Measurements from ENCODE around the gene TMEM214.
"Not testable (repeated sequence)": the region's sequence is repeated elsewhere in the genome, so short reads cannot be mapped to it uniquely, and the experiment has no call there.

Gene TMEM214

DNA sequence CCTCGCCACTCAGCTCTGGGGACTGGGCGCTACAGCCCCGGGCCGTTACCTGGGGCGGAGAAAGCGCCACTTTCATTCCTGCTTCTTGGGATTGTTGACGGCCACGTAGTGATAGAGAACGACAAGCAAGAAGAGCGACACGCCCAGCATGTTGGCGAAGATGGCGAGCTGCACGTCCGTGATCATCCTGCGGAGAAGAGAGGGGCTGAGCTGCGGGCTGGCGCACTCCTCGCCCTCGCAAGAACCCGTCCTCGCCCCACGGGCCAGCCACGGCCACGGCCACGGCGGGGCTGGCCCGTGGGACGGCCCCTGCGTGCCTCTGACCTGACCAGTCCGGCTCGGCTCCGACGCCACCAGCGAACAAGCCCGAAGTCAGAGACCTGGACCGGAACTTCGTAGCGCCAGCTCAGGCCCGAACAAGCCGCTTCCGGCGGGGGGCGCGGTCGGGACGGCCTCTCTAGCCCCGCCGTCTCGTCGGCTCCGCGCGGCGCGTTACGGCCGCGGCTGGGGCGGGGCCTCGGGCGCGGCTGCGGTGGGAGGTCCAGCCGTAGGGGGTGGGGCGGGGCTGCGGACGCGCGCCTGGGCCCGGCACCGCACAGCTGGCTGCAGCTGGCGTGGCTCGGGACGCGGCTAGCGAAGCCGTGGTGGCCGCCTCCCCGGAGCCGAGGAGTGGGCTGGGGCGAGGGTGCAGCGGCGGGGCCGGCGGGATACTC lies 38.7 kb downstream of the TMEM214 start, which contains the start of gene OST4:
OST4 (minus strand) TSS at position 378 of the 713 bp plus-strand sequence.
- peak; percentile 91 for DNase-seq

DNA sequence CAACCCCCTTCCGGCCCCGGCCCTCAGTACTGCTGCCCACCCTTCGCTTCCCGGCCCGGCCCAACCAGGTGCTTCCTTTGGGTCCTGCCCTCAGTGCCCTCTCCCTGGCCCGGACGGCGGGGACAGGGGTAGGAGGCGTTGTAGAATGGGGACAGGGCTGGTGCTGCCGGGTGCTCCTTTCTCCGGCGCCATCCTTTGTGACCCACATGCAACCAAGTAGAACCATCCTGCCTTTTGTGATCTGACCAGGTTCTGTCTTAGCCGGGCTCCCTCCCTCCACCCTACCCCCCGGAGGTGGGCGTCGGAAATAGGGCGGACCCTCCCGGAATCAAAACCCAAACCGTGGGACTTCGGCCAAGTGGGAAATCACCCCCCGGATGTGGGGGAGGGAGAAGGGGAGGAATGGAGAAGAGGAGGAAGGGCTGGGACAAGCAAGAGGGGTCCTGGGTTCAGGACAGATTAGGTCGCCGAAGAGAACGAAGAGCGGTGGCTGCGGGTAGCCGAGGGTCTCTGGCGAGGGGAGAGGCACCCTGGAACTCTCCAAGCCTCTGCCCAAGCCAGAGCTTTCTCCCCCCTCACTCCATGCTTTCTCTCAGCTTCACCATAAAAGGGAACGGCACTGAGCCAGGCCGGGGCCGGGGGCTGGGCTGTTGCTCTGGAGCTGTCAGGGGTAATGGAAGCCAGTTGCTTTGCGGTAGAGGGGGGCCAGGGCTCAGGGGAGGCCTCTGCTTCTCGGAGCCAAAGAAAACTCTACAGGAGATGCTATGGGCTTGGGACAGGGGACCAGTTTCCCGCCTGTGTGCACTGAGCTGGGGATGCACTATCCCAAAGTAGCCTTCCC lies 39.4 kb downstream of the TMEM214 start:
- DNase-seq = peak; percentile 55

DNA sequence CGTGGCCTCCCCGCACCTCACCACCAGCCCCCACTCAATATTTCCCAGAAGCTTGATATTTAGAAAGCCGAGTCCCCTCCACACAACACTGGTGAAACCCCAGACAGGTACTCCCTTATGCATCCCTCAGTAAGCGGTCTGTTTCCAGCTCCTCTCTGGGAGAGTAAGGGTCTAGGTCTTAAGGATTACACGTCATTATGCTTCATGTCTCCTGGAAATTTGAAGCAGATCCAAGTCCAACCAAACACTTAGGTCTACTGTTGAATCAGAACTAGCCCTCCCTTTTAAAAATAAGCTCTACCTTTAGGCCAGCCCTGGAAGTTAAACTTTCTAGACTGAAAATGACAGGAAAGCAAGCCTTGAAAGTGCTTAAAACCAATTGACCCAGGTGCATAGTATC lies 40.2 kb downstream of the TMEM214 start:
- no peak for DNase-seq

DNA sequence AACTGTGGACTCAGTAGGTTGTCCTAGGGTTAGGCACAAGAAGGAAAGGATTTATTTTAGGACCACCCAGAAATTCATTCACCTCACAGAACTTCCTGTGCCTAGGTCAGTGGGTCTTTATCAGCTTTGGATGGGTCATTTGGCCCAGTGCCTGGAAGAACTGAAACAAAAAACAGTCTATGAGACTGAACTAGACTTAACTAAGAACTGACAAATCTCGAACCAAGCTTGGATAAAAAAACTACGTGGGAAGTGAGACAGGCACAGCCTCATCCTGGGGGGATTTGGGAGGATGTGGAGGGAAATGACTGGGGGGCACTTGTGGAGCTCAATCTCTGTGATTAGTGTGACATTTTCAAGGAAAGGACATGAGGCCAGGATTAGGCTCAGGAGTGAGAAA lies 41.0 kb downstream of the TMEM214 start:
- no peak for DNase-seq

DNA sequence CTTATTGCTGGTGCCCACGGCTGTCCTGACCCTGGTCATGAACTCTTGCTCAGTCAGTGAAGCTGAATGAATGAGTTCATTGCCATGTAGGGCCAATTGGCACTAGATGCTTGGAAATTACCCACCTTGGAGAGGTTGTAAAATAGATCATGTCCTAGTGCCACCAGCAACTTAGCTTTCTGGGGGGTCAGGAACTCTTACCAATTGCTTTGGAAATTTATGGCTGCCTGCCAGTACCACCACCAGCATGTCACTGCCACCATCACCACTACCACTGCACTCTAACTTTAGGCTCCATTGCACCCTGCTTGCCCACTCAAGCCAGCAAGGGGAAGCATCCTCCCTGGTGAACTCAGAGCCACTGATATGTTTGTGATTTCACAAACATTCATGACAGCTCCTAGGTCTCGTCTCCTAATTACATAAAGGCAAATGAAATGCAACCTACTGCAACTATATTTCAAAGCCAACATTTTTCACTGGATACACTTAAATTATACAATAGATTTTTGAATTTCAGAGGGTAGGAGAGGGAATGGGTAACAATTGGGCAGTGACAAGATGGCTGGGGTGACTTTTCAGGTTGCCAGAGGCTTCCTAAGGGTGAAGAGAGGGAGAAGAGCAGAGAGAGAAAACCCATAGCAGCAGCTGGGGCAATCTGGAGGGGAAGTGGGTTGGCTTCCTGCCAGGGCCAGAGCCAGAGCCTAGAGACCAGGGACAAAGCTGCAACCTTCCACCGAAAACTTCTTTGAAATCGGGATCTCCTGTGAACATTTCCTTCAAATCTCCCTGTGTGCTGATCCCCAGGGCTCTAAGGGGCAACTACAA lies 42.2 kb downstream of the TMEM214 start:
- peak; percentile 59 for DNase-seq

DNA sequence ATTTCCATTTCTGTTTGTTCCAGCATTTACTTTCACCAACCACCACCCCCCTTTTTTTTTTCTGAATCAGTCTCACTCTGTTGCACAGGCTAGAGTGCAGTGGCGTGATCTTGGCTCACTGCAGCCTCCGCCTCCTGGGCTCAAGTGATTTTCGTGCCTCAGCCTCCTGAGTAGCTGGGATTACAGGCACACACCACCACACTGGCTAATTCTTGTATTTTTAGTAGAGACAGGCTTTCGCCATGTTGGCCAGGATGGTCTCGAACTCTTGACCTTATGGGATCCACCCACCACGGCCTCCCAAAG lies 42.8 kb downstream of the TMEM214 start:
- not testable (repeated sequence) for DNase-seq

DNA sequence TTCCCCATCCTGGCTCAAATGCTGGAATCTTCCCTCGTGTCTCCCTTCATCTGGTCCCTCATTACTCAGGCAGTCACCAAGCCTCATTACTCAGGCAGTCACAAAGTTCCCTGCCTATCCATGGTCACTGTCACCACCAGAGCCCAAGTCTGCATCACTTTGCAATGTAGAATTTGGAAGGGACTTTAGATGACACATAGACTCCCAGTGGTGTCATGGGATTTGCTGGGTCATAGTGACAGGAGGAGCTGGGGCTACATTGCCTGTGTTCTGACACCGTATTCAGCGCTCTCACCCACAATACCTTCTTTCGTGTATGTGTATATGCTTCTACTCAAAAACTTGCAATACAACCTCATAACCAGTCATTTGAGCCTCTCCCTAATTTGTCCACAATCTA lies 43.6 kb downstream of the TMEM214 start:
- DNase-seq = no peak

DNA sequence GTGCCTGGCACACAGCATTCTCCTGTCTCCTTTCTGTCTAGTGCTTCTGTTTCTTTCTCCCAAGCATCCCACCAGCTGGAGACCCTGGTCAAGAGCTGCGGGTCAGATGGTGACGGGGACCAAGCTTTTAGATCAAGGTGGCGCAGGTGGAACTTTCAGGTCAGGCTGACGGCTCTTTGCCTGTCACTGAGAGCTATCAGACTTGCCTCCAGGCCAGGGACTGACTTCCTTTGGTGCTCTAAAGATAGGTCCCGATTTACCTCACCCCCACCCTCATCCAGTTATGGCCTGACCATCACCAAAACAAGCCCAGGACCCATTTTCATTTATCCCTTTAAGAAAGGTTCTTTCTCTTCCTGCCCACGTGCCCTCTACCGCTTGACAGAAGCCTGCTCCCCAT lies 44.5 kb downstream of the TMEM214 start:
- DNase-seq = no peak

DNA sequence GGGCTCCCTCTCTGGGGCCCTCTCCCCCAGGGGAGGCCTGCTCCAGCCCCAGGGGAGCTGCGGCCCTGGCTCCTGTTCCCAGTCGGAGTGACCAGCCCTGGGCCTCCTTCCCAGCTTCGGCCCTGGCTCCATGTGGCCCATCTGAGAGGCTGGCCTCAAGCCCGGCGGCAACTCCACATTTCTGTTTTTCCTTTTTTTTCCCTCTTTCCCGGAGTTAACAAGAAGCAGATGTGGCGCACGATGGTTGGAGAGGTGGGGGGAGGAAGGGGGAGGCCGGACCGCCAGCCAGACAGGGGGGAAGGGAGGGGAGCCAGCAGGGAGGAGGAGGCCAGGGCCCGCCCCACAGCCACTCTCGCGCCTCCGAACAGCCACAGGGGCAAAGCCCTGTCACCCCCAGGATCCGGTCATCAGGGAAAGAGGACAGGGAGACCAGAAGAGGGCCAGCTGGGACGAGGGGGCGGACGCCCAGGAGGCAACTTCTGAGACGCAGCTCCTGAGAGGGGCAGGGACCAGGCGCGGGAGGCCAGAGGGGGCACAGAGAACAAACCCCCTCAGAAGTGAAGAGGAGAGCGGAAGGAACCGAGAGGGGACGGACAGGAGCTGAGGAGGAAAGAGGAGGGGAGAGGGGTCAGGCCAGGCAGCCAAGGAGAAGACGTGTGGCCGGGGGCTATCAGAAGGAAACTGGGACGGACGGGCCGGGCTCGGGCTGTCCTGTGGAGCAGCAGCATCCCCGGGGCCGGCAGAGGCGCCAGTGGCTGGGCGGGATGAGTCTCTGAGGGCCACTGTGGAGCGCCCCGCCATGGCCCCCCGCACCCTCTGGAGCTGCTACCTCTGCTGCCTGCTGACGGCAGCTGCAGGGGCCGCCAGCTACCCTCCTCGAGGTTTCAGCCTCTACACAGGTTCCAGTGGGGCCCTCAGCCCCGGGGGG lies 45.8 kb downstream of the TMEM214 start, which contains the start of gene EMILIN1:
EMILIN1 (plus strand) TSS at position 349 of the 928 bp plus-strand sequence; CDS start at position 800, 451 bp downstream.
- DNase-seq = no peak

DNA sequence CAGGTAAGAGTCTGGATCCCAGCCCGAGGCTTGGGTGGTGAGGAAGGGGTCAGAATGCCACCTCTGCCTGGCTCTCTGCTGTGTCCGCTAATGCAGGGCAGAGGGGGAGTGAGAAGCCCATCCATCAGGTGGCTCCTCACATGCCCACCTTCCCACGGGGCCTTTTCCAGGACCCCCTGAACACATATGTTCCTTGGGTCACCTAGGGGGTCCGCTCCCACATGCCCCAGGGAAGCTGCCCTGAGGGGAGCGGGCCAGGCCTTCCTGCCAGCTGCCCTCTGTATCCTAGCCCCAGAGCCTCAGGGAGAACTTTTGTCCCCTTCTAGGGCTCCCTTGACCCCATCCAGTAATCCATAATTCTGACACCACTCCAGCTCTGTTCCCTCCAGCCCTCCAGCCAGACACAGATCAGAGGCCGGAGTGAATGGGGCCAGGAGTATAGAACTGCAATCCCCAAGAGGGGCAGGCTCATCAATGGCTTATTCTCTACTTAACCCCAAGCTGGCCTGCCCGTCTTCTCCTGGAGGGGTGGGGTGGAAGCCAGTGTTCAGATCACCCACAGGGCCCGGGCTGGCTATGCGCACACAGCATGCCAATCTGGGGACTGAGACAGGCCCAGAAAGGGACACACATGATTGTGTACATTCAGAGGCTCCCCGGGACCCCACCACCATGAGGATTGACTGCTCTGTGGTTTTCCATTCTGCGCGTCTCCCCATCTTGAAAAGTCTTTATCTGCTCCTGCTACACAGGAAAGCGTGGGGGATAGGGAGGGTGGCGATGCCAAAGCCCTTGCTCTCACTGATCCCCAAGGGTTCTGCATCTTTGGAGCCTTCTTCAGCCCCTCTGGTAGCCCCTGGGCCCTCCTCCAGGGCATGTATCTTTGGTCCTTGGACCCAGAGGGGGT lies 46.7 kb downstream of the TMEM214 start:
- no peak for DNase-seq

DNA sequence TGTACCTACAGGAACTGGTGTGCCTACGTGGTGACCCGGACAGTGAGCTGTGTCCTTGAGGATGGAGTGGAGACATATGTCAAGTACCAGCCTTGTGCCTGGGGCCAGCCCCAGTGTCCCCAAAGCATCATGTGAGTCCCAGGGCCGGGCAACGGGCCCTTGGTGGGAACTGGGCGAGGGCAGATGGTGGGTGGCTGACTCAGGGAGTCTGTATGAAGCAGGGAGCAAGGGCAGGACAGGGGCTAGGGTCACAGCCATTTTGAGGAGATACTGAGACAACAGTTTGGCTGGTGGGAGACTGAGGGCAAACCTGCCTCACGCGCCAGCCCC lies 47.3 kb downstream of the TMEM214 start:
- no peak for DNase-seq

DNA sequence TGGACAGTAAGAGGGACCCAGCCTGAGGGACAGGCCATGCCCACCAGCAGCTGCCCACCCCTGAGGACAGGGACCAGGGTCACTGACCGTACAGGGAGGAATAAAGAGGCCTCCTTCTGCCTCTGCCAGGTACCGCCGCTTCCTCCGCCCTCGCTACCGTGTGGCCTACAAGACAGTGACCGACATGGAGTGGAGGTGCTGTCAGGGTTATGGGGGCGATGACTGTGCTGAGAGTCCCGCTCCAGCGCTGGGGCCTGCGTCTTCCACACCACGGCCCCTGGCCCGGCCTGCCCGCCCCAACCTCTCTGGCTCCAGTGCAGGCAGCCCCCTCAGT lies 47.8 kb downstream of the TMEM214 start:
- no peak for DNase-seq

DNA sequence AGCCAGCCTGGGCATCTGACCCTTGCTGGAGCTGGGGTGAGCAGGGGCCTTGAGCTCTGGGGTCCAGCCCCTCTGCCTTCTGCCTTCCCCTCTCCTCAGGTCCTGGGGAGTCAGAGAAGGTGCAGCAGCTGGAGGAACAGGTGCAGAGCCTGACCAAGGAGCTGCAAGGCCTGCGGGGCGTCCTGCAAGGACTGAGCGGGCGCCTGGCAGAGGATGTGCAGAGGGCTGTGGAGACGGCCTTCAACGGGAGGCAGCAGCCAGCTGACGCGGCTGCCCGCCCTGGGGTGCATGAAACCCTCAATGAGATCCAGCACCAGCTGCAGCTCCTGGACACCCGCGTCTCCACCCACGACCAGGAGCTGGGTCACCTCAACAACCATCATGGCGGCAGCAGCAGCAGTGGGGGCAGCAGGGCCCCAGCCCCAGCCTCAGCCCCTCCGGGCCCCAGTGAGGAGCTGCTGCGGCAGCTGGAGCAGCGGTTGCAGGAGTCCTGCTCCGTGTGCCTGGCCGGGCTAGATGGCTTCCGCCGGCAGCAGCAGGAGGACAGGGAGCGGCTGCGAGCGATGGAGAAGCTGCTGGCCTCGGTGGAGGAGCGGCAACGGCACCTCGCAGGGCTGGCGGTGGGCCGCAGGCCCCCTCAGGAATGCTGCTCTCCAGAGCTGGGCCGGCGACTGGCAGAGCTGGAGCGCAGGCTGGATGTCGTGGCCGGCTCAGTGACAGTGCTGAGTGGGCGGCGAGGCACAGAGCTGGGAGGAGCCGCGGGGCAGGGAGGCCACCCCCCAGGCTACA lies 49.4 kb downstream of the TMEM214 start:
- no peak for DNase-seq

DNA sequence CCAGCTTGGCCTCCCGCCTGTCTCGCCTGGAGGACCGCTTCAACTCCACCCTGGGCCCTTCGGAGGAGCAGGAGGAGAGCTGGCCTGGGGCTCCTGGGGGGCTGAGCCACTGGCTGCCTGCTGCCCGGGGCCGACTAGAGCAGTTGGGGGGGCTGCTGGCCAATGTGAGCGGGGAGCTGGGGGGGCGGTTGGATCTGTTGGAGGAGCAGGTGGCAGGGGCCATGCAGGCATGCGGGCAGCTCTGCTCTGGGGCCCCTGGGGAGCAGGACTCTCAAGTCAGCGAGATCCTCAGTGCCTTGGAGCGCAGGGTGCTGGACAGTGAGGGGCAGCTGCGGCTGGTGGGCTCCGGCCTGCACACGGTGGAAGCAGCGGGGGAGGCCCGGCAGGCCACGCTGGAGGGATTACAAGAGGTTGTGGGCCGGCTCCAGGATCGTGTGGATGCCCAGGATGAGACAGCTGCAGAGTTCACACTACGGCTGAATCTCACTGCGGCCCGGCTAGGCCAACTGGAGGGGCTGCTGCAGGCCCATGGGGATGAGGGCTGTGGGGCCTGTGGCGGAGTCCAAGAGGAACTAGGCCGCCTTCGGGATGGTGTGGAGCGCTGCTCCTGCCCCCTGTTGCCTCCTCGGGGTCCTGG lies 50.1 kb downstream of the TMEM214 start:
- DNase-seq = no peak

DNA sequence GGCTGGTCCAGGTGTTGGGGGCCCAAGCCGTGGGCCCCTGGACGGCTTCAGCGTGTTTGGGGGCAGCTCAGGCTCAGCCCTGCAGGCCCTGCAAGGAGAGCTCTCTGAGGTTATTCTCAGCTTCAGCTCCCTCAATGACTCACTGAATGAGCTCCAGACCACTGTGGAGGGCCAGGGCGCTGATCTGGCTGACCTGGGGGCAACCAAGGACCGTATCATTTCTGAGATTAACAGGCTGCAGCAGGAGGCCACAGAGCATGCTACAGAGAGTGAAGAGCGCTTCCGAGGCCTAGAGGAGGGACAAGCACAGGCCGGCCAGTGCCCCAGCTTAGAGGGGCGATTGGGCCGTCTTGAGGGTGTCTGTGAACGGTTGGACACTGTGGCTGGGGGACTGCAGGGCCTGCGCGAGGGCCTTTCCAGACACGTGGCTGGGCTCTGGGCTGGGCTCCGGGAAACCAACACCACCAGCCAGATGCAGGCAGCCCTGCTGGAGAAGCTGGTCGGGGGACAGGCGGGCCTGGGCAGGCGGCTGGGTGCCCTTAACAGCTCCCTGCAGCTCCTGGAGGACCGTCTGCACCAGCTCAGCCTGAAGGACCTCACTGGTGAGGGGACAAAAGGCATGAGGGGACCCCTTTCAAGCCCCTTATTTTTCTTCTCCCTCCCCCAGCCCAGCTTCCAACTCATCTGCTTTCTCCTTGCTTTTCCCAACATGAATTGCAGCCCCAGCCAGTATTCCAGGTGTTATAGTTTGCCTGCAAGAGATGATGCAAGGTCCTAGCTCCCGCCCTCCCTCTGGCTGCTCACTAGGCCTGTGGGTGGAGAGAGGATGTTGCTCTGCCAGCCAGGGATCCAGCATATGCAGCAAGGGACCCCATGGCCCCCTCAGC lies 50.9 kb downstream of the TMEM214 start:
- DNase-seq = no peak

DNA sequence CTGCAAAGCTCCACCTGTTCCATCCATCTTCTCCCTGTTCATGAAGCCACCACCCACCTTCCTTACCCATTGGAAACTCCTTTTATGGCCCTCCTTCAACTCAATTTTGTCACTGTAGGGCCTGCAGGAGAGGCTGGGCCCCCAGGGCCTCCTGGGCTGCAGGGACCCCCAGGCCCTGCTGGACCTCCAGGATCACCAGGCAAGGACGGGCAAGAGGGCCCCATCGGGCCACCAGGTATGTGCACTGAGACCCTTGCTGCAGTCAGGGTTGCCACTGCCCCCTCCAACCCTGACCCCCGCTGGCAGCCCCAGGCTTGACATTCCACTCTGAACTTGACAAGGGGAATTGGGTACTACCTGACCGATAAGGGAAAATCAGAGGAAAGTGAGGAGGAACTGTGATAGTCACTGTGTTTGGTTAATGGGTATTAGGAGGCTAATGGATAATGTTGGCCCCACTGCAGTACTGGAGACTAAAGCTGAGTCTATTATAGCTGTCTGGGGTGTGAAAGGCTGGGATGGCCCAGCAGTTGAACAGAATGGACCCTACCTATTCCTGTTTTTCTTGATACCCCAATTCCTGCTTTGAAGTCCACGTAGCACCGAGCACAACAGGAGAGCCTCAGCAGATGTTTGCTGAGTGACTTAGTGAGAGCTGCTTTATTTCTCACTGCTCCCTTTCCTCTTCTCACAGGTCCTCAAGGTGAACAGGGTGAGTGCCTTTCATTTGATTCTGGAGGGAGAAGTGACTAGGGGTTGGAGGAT lies 51.7 kb downstream of the TMEM214 start:
- no peak for DNase-seq

DNA sequence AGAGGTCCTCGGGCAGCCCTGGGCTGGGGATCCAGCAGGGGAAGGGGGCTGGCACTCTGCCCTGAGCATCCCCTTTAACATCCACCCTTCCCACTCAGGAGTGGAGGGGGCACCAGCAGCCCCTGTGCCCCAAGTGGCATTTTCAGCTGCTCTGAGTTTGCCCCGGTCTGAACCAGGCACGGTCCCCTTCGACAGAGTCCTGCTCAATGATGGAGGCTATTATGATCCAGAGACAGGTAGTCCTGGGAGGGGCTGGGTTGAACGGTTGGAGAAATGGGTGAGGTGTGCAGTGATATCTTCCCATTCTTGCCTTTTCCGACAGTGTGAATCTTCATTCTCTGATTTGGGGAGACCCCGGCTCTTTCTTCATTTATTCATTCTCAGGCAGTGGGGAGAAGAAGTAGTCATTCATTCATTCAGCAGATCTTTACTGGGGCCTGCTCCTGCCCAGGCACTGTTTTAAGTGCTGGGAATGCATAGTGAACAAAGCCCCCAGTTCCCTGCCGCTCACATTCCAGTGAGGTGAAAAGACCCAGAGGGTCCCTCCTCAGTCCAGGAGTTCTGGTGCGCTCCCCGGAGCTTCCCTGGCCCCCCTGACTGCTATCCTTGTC lies 52.4 kb downstream of the TMEM214 start:
- no peak for DNase-seq

DNA sequence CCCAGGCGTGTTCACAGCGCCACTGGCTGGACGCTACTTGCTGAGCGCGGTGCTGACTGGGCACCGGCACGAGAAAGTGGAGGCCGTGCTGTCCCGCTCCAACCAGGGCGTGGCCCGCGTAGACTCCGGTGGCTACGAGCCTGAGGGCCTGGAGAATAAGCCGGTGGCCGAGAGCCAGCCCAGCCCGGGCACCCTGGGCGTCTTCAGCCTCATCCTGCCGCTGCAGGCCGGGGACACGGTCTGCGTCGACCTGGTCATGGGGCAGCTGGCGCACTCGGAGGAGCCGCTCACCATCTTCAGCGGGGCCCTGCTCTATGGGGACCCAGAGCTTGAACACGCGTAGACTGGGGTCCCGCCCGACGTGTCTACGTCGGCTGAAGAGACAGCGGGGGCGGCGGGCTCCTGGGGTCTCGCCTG lies 52.9 kb downstream of the TMEM214 start:
- peak; percentile 29 for DNase-seq

Data from CD4-positive, alpha-beta T cell treated with Interleukin-21 for 1 hour (primary cell).